ENCODE data around the gene SGSM1.

DNA sequence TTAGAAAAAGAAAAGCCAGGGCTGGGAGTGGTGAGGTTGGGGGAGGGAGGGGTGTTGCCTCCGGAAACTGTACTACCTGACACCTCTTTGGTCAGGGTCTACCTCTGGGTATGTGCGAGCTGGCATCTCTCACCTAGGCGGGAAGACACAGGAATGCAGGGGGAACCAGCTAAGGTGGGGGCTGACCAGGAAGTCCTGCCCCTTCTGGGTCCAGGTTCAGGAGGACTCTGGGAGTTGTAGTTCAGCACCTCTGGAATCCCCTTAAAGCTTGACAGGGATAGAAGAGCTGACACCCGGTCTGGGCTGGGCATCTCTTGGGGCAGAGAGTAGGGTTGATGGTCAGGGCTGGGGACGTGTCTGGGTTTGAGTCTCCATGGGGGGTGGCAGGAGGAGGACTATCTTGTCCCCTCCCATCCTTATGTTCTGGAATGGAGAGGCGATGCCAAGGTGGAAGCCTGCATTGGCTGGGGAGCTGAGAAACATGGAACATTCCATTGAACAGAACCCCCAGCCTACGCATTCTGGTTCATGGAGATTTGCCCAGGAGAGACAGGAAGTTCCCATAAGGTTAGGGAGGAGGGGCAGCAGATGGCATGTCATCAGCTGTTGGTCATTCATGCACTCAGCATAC, 144.4 kb downstream of the SGSM1 start:
- no peak for TF ChIP-seq CTCF (IDR thresholded peaks at IDR 0.05; ENCODE audit: borderline replicate concordance, extremely low read depth, low read length, poor library complexity, severe bottlenecking)
- no peak for TF ChIP-seq EZH2 (IDR thresholded peaks at IDR 0.05; ENCODE audit: borderline replicate concordance, low read depth, low read length, severe bottlenecking)

Measured in DND-41 (cell line).